ENCODE measurements around the gene CLUH.

The CLUH gene

GRCh38 chr17:2649191-2649590 is 62.4 kb downstream of the CLUH start:
- DNase-seq (ENCODE audit: low spot score) = no peak
- no peak for TF ChIP-seq CTCF (IDR thresholded peaks at IDR 0.05; ENCODE audit: borderline replicate concordance, control extremely low read depth, extremely low read depth, insufficient read depth, missing control alignments)
- in situ Hi-C loops (cut with MboI; ENCODE audit: low sequenced_read_pairs, unreplicated experiment) = no loop called here

- in situ Hi-C loops (cut with MboI; ENCODE audit: low sequenced_read_pairs, unreplicated experiment) = no loop called here
- DNase-seq (ENCODE audit: low spot score) = no peak
- TF ChIP-seq CTCF (IDR thresholded peaks at IDR 0.05; ENCODE audit: borderline replicate concordance, control extremely low read depth, extremely low read depth, insufficient read depth, missing control alignments) = no peak
These were observed 63.6 kb downstream of the CLUH start for GRCh38 chr17:2647957-2648356.

GRCh38 chr17:2644971-2645370 is 66.6 kb downstream of the CLUH start:
- in situ Hi-C loops (cut with MboI; ENCODE audit: low sequenced_read_pairs, unreplicated experiment) = no loop called here
- no peak for TF ChIP-seq CTCF (IDR thresholded peaks at IDR 0.05; ENCODE audit: borderline replicate concordance, control extremely low read depth, extremely low read depth, insufficient read depth, missing control alignments)
- DNase-seq (ENCODE audit: low spot score) = no peak

Data from GM13976 (cell line).